NCI-H1105 (cell line): ENCODE results near the gene OR9Q1.
"Not testable (repeated sequence)": the region's sequence is repeated elsewhere in the genome, so short reads cannot be mapped to it uniquely, and the experiment has no call there.

Experiments used
- DNase-seq: peaks from one replicate; lab custom pipeline; 2025; lab: John Stamatoyannopoulos, UW

OR9Q1 gene

DNA sequence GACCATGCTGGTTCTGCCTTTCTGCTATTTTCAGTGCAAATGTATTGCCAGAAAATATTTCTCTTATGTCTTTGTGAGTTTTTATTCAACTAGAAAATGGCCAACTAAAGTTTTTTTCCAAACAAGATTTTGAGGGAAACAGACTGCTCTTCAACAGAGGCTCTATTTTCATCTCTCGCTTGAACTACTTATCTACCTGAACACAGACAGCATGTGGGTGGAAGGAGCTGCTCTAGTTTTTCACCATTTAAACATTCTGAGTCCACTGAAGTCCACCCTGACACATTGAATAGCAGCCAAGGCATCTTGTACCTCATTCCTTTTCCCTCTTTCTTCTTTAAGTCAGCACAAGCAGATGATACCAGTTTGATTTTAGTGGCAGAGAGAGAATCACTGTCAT is 111.5 kb downstream of the OR9Q1 start:
- no peak for DNase-seq

- DNase-seq, result no peak
Observed at GRCh38 chr11:58142761-58143160, 119.1 kb downstream of the OR9Q1 start.

DNA sequence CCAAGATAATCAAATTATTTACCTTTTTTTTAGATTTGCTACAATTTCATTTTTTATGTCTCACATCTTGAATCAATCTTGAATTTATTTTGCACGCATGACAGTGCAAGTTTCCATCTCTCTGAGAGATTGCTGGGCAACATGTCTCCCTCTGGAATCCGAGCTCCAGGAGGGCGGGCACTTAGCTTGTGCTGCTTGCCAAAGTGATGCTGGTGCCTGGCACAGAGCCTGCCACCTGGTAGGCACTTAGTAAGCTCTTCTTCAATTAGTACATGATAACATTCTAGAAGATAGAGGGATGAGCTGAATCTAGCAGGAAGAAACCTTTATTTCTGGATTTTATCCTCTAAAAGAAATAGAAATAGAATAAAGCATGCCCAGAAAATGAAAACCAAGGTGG is 129.1 kb downstream of the OR9Q1 start:
- DNase-seq, result no peak

DNA sequence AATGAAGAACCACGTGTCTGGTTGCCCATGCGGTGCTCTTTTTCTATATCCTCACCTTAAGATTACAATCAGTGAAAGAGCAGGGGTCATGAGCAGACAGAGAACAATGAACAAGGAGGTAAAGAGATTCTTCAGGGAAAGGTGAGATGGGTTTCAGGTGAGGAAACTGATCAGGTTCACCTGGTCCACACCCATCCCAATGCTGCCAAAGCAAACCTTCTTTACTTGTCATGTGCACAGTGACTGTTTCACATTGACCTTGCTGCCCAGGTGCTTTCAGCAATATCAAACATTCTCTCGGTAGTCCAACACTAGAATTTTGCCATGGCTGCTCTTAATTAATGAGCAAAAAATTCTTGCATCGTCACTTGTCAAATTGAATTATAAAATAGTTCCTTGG is 140.7 kb downstream of the OR9Q1 start:
- no peak for DNase-seq

- no peak for DNase-seq
Observed at GRCh38 chr11:58164990-58165389, 141.3 kb downstream of the OR9Q1 start.

DNA sequence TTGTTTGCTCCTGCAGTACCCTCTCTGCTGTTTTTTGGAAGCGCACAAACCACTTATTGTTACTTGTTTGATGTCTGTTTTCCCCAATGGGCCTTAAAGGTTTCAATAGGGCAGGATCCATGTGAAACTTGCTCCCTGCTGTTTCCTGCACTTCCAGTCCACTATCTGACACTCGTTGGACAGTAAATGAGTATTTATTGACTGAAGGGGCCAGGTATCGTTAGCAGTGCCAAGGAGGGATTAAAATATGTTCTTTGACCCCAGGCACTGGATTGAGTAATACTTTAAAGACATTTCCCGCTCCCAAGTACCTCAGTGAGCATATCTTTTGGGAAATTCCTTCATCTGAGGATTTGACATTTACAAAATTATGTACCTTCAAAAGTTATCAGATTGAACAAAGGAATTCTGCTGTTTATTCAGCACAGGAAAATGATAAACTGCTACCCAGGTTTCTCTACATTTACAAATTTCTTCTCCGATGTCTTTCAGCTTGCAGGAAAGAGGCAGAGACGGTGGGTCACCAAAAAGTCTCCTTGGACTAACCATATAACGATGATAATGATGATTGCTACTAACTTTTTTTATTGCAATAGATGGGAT is 141.9 kb downstream of the OR9Q1 start:
- DNase-seq, result no peak

- no peak for DNase-seq
Observed at GRCh38 chr11:58177409-58178054, 153.9 kb downstream of the OR9Q1 start.

DNA sequence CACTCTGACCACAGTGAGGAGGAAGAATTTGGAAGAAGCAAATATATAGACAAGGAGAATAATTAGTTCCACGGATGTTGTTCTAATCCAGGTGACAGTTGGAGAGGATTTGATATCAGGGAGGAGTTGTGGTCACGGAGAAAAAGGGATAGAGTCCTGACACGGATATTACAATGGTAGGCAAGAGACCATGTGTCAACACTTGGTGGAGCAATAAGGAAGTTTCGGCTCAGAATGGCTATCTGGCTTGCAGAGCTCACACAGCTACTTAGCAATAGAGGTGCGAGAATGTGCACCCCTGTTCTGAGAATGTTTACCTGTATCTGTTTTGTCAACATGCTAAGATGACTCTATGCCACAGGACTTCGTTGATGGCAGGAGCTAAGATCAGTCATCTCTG is 154.8 kb downstream of the OR9Q1 start:
- no peak for DNase-seq

DNA sequence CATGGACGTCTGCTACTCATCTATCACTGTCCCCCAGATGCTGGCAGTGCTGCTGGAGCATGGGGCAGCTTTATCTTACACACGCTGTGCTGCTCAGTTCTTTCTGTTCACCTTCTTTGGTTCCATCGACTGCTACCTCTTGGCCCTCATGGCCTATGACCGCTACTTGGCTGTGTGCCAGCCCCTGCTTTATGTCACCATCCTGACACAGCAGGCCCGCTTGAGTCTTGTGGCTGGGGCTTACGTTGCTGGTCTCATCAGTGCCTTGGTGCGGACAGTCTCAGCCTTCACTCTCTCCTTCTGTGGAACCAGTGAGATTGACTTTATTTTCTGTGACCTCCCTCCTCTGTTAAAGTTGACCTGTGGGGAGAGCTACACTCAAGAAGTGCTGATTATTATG is 156.0 kb downstream of the OR9Q1 start:
- DNase-seq, result no peak

DNA sequence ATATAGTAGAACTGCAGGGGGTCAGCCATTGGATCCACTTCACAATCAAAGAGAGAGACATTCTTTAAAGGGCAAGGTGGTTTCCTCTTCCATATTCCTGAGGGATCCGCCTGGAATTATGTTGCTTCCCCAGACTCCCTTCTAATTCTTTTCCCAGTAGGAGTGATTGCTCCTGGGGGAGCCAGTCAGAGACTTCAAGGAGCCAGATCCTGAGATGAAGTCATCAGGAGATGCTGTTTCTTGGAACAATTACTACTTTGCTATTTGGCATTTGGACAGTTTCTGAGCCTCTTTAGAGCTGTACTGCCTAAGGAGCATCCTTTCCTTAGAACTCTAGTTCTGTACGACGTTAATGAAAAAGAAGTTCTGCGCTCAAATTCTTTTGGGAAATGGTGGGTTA is 163.3 kb downstream of the OR9Q1 start:
- DNase-seq, result no peak

- DNase-seq, result no peak
Observed at GRCh38 chr11:58188770-58189169, 165.1 kb downstream of the OR9Q1 start, which contains the start of gene OR9Q2. TSS of gene OR9Q2 (plus strand) at chr11:58189070. CDS start at chr11:58190491, 1,421 bp downstream.

DNA sequence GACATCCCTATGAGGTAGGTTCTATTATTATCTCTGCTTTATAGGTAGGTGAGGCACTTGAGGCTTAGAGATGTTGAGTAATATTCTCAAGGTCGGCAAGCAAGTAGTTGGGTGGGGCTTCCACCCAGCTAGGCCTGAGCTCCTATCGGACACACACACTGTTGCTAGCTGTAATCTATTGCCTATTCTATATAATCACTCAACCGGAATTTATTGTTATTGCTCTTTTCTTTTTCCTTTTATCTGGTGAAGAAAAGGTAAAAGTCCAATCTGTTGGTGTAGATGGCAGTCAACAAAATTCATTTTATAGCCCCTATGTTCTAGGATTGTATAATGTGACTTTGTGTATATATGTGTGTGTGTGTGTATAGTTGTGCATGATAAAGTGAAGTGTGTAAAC is 168.5 kb downstream of the OR9Q1 start:
- DNase-seq, result no peak

DNA sequence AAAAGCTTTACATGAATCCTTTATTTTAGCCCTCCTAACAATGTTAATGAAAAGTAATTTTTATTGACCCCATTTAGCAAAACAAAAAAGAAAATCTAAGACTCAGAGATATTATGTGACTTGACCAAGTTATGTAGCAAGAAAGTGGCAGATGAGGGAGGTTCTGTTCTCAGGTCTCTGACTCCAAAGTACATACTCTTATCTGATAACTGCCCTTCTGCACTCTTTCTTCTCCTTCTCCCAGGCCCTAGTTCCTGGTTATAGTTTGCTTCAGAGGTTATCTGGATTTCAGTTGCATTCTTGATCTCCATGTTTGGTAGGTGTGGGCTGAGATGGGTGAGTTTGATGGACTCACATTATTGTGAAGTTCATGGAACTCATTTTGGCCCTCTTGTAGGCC is 169.7 kb downstream of the OR9Q1 start:
- no peak for DNase-seq

GRCh38 chr11:58195939-58196338 is 172.3 kb downstream of the OR9Q1 start:
- no peak for DNase-seq

DNA sequence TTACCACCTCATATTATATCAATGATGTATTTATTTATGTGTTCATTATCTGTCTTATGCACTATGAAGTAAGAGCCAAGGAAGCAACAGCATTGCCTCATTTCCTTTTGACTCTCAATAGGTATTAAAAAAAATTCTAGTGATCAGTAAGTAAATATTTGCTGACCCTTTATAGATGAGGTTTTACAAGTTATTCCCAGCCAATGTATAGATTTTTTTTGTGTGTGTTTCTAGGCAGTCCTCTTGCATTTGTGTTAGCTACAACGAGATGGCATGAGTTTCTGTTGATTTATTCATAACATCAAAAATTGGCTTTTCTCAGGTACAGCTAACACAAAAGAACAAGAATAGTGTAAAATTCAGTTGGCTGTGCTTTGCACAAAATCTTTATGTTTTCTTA is 175.6 kb downstream of the OR9Q1 start:
- no peak for DNase-seq

DNA sequence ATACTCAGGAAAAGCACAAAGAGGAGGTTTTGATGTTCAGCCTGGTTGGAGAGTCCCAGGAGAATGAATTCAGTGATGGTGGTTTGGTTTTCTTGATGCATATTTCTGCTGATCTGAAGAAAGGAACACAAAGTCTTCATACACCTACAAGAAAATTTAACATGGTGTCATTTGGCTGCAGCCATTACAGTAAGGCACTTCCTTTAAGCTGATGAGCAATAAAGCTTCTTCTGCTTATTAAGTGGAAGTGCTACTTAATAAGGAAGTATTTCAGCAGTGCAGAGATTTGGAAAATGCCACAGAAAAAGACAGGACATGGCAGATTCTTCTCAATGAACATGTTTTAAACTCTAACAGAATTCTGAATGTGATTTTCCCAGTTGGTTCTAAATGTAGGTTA is 180.4 kb downstream of the OR9Q1 start, which contains the start of gene OR1S2:
TSS of gene OR1S2 (minus strand) at position 101 of the 400 bp plus-strand sequence. CDS start at position 101, 0 bp downstream.
- DNase-seq, result no peak

- DNase-seq, result not testable (repeated sequence)
Observed at GRCh38 chr11:58212420-58212819, 188.7 kb downstream of the OR9Q1 start, which contains the start of gene OR1S1. TSS of gene OR1S1 (plus strand) at chr11:58212720.

DNA sequence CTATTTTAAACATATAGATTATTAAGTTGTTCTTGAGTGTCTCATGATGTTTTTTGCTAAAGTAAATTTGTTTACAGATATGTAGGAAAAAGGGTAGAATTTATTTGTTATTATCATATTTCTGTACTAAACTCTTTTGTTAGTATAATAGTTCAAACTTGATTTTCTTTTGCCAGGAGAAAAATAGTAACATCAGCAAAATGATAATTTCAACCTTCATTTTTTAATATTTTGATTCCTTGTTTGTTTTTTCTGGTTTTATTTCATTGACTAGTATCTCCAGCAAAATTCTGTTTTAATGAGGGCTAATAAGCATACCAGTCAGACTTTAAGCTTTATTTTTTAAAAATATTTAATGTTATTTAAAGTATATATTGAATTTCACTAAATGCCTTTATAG is 192.8 kb downstream of the OR9Q1 start:
- DNase-seq, result no peak

GRCh38 chr11:58222721-58223120 is 199.0 kb downstream of the OR9Q1 start:
- no peak for DNase-seq

GRCh38 chr11:58227956-58228615 is 204.4 kb downstream of the OR9Q1 start:
- no peak for DNase-seq
